K562 (cell line): ENCODE results near the gene CUX1. TPM values are rescaled to one million over a fixed set of nuclear protein-coding genes. Genes with fewer than 3 reads are reported as not detected.

Experiments used
- EGR1 ChIP-seq: fragments of 450-650 bp; conservative IDR thresholded peaks from 2 replicates; pipeline ENCODE4 v1.6.1; 2017; ENCODE audit warnings: mild to moderate bottlenecking
- ELF2 ChIP-seq: fragments of 250-450 bp; sonication (Bioruptor Pico); IDR thresholded peaks from 2 replicates; pipeline ENCODE4 v1.5.0; 2021; ENCODE audit warnings: mild to moderate bottlenecking
- GTF2E2 ChIP-seq: fragments of 200-800 bp; sonication (Bioruptor generic); IDR thresholded peaks from 2 replicates; pipeline ENCODE4 v1.6.1; 2016; ENCODE audit warnings: missing genetic modification characterization, missing compliant biosample characterization
- HDAC1 ChIP-seq, 2 experiments: fragments of 450-650 bp; IDR thresholded peaks; 2 replicates each; pipeline ENCODE4 v1.6.1; 2016 to 2017; ENCODE audit warnings: inconsistent platforms in 1 of 2, mild to moderate bottlenecking in 1 of 2, moderate library complexity in 1 of 2
- JUNB ChIP-seq: fragments of 450-650 bp; formaldehyde crosslinking; conservative IDR thresholded peaks from 2 replicates; pipeline ENCODE4 v1.4.0; 2020; ENCODE audit warnings: mild to moderate bottlenecking
- KLF6 ChIP-seq: fragments of 250-450 bp; sonication (Bioruptor Pico); IDR thresholded peaks from 2 replicates; pipeline ENCODE4 v1.4.0; 2020; ENCODE audit warnings: mild to moderate bottlenecking, moderate library complexity, borderline replicate concordance
- RB1 ChIP-seq: fragments of 450-650 bp; IDR thresholded peaks from 2 replicates; pipeline ENCODE4 v1.6.1; 2017; ENCODE audit warnings: low read depth, mild to moderate bottlenecking
- RBFOX2 ChIP-seq: fragments of 200-400 bp; formaldehyde crosslinking; IDR thresholded peaks from 2 replicates; pipeline ENCODE4 v1.6.1; 2017; ENCODE audit warnings: low read depth, mild to moderate bottlenecking, low read length, moderate library complexity
- SMARCA5 ChIP-seq: fragments of 450-650 bp; IDR thresholded peaks from 2 replicates; pipeline ENCODE4 v1.6.1; 2016
- TEAD1 ChIP-seq, 2 experiments: fragments of 450-650 bp in 1 of 2; sonication (generic) in 1 of 2; formaldehyde crosslinking; IDR thresholded peaks; 2 replicates each; pipeline versions ENCODE4 v1.4.0 to v1.8.0; 2020 to 2022; ENCODE audit warnings: mild to moderate bottlenecking in 2 of 2, missing genetic modification reagents in 1 of 2
- ZBTB49 ChIP-seq: sonication (generic); formaldehyde crosslinking; IDR thresholded peaks from 2 replicates; pipeline ENCODE4 v1.8.0; 2022; ENCODE audit warnings: missing genetic modification reagents, mild to moderate bottlenecking, borderline replicate concordance
- ZNF354B ChIP-seq: fragments of 250-450 bp; sonication (Bioruptor Pico); IDR thresholded peaks from 2 replicates; pipeline ENCODE4 v1.4.0; 2020
- ZNF586 ChIP-seq: fragments of 450-650 bp; formaldehyde crosslinking; conservative IDR thresholded peaks from 2 replicates; pipeline ENCODE4 v1.4.0; 2020; ENCODE audit warnings: mild to moderate bottlenecking, moderate library complexity
- ZNF592 ChIP-seq: fragments of 450-650 bp; IDR thresholded peaks from 2 replicates; pipeline ENCODE4 v1.6.1; 2017; ENCODE audit warnings: antibody characterized with exemption, mild to moderate bottlenecking
- ZNF717 ChIP-seq: fragments of 250-450 bp; sonication (Bioruptor Pico); IDR thresholded peaks from 2 replicates; pipeline ENCODE4 v1.5.0; 2021
- ZNF764 ChIP-seq: fragments of 250-450 bp; sonication (Bioruptor Pico); IDR thresholded peaks from 2 replicates; pipeline ENCODE4 v1.4.0; 2020; ENCODE audit warnings: low read depth, mild to moderate bottlenecking, moderate library complexity
- polyA plus RNA-seq, 8 experiments: library from polyadenylated mRNA; depleted of rRNA in 4 of 8; stranded (reverse) in 5 of 8; unstranded in 3 of 8; fragments of >200 nt; fragmentation: Nextera tagmentation in 2 of 8; fragmentation: Illumina TruSeq in 1 of 8; extraction: Ambion mirVana in 2 of 8; extraction: Trizol in 1 of 8; gene quantifications; 2 replicates each; pipeline versions ENCODE4 v1.2.1 to v1.2.3, GENCODE V29; 2011 to 2014; ENCODE audit warnings: inconsistent platforms in 1 of 8, missing spikeins in 1 of 8
- total RNA-seq, 7 experiments: library from RNA; depleted of rRNA in 6 of 7; stranded (reverse); fragments of >200 nt in 6 of 7; fragmentation: Illumina TruSeq in 2 of 7; extraction: Trizol in 2 of 7; gene quantifications; 2 replicates each; pipeline versions ENCODE4 v1.2.1 to v1.2.3, GENCODE V29; 2011 to 2021; ENCODE audit warnings: low replicate concordance in 1 of 7
- TF ChIP-seq, protein P1 (sequence below): fragments of 250-450 bp; sonication (Bioruptor Pico); IDR thresholded peaks from 2 replicates; pipeline ENCODE4 v1.5.0; 2021

CUX1 gene
- total and polyA plus RNA-seq, 9 of the 15 experiments (the other 6 are each of a cell fraction or from before 2014, with no cell fraction given), result 3.6 to 55.3 (median 25.2) TPM

DNA sequence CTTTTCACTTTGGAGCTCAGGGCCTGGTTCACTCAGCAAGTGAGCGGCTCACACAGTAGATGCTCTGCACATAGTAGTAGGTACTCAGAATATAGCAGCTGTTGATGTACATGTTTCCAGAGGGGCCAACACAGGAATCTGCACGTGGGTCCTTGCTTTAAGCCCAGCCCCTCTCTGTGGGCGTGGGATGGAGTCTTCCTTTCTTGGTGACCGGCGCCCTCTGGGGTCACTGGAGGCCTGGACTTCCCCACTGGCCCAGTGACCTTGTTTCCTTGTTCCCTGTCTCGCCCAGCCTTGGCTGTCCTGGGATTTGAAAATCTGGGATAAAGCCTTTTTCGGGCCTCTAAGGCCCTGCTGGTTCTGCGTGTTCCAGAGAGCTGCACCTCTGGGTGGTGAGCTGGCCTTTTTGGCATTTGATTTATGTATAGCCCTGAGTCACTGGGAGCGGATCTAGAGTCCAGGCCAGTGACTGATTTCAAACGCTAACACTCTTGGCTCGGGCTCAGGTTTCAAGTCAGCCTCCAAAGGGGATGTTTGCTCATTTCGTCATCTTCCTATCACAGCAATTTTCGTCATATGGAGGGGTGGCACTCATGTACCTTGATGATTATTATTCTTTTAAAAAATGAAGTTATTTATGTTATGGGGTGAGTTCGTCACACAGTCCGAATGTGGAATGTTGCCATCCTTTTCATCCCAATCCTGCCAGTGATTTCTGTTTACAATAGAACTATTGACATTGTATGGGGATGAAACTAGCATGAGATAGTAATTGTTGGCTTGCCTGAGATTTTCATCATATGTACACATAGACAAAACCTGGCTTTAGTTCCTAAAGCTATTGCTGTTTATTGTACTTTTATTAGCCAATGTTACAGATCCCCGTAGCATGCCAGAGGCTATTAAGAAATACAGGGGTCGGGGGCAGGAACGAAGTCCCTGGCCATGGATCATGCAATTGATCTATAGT, 65.5 kb downstream of the CUX1 start (continued):
- TF ChIP-seq ZBTB49 (CRISPR knock-in tag), result no peak
- no peak for TF ChIP-seq TEAD1 (CRISPR knock-in tag; IDR thresholded peaks at IDR 0.05)
- TF ChIP-seq ZNF354B, result no peak
- TF ChIP-seq RBFOX2, result peak; percentile 69
- no peak for TF ChIP-seq ZNF586 (CRISPR knock-in tag)
- TF ChIP-seq HDAC1 (IDR thresholded peaks at IDR 0.05), result peak in 1 of 2 experiments; percentile 80; a peak in 2 of 4 replicates
- peak; percentile 77 for TF ChIP-seq EGR1
- TF ChIP-seq ELF2 (CRISPR knock-in tag), result no peak
- no peak for TF ChIP-seq SMARCA5
- TF ChIP-seq, protein P1, sequence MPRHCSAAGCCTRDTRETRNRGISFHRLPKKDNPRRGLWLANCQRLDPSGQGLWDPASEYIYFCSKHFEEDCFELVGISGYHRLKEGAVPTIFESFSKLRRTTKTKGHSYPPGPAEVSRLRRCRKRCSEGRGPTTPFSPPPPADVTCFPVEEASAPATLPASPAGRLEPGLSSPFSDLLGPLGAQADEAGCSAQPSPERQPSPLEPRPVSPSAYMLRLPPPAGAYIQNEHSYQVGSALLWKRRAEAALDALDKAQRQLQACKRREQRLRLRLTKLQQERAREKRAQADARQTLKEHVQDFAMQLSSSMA, result no peak
- TF ChIP-seq KLF6, result no peak
- TF ChIP-seq RB1, result no peak
- TF ChIP-seq GTF2E2, result no peak
- no peak for TF ChIP-seq ZNF717 (CRISPR knock-in tag)
- 0 out of 2 replicates have a peak, but pooled peaks have one; percentile 62 for TF ChIP-seq ZNF592
- no peak for TF ChIP-seq ZNF764 (CRISPR knock-in tag)
- no peak for TF ChIP-seq JUNB (CRISPR knock-in tag)
